Keratinocyte (primary cell): ENCODE measurements around the gene FASN. TPM values are rescaled to one million over a fixed set of nuclear protein-coding genes. Genes with fewer than 3 reads are reported as not detected.

Source experiments
- DNase-seq: peaks from one replicate; pipeline ENCODE4 v3.0.0-alpha.2; 2011; ENCODE audit warnings: low read depth, missing footprints, low spot score
- FAIRE-seq: peaks from 2 replicates; lab custom pipeline; 2011; peaks lifted over from hg19 to GRCh38; lab: Jason Lieb, UNC
- H2AFZ ChIP-seq: 2 replicates; pipeline ENCODE4 v1.6.0; 2012; ENCODE audit warnings: low read length, control low read depth, inconsistent platforms; ENCODE audit not compliant: control insufficient read depth
- H3K27ac ChIP-seq: 2 replicates; pipeline ENCODE4 v1.5.1; 2011; ENCODE audit warnings: low read length; ENCODE audit not compliant: control insufficient read depth, insufficient read depth
- H3K27me3 ChIP-seq: 3 replicates; pipeline ENCODE4 v1.6.0; 2011; ENCODE audit warnings: low read length; ENCODE audit not compliant: control insufficient read depth, insufficient read depth; ENCODE audit errors: extremely low read depth
- H3K36me3 ChIP-seq, 2 experiments: 2 replicates in 1 of 2; 3 replicates in 1 of 2; pipeline ENCODE4 v1.5.1; 2011; ENCODE audit warnings: low read length in 2 of 2, mild to moderate bottlenecking in 1 of 2; ENCODE audit not compliant: control insufficient read depth in 2 of 2, insufficient read depth in 2 of 2; ENCODE audit errors: extremely low read depth in 1 of 2
- H3K4me1 ChIP-seq: 3 replicates; pipeline ENCODE4 v1.5.1; 2011; ENCODE audit warnings: low read length; ENCODE audit not compliant: control insufficient read depth, insufficient read depth; ENCODE audit errors: extremely low read depth
- H3K4me2 ChIP-seq: 3 replicates; pipeline ENCODE4 v1.6.0; 2011; ENCODE audit warnings: low read depth, low read length; ENCODE audit not compliant: control insufficient read depth, insufficient read depth; ENCODE audit errors: extremely low read depth
- H3K4me3 ChIP-seq, 3 experiments: fragments of 200-600 bp in 1 of 3; sonication (generic) in 1 of 3; 2 replicates in 2 of 3; 3 replicates in 1 of 3; pipeline ENCODE4 v1.5.1; 2011 to 2016; ENCODE audit warnings: low read length in 3 of 3, mild to moderate bottlenecking in 3 of 3, control low read depth in 2 of 3, inconsistent platforms in 1 of 3, low read depth in 1 of 3, mixed read lengths in 1 of 3, mixed run types in 1 of 3, moderate library complexity in 1 of 3; ENCODE audit not compliant: control insufficient read depth in 2 of 3, insufficient read depth in 2 of 3; ENCODE audit errors: extremely low read depth in 1 of 3
- H3K79me2 ChIP-seq: 2 replicates; pipeline ENCODE4 v1.6.0; 2012; ENCODE audit warnings: low read length; ENCODE audit not compliant: control insufficient read depth, insufficient read depth
- H3K9ac ChIP-seq: 3 replicates; pipeline ENCODE4 v1.6.0; 2011; ENCODE audit warnings: low read length; ENCODE audit not compliant: control insufficient read depth, insufficient read depth; ENCODE audit errors: extremely low read depth
- H3K9me1 ChIP-seq: 3 replicates; pipeline ENCODE4 v1.6.0; 2011; ENCODE audit warnings: low read length; ENCODE audit not compliant: control insufficient read depth, insufficient read depth; ENCODE audit errors: extremely low read depth
- H3K9me3 ChIP-seq: 2 replicates; pipeline ENCODE4 v1.5.1; 2012; ENCODE audit warnings: low read depth, low read length; ENCODE audit not compliant: control insufficient read depth
- H4K20me1 ChIP-seq: 3 replicates; pipeline ENCODE4 v1.6.0; 2011; ENCODE audit warnings: low read length; ENCODE audit not compliant: control insufficient read depth, insufficient read depth; ENCODE audit errors: extremely low read depth
- CTCF ChIP-seq, 3 experiments: IDR thresholded peaks in 1 of 3; conservative IDR thresholded peaks in 1 of 3; optimal IDR thresholded peaks in 1 of 3; 2 replicates in 2 of 3; 3 replicates in 1 of 3; pipeline versions ENCODE3 to v1.5.1; 2011; ENCODE audit warnings: low read length in 3 of 3, mild to moderate bottlenecking in 3 of 3, moderate library complexity in 2 of 3, control low read depth in 1 of 3, inconsistent platforms in 1 of 3; ENCODE audit not compliant: insufficient read depth in 2 of 3; ENCODE audit errors: extremely low read depth in 1 of 3
- EZH2 ChIP-seq: IDR thresholded peaks from one replicate; pipeline ENCODE4 v1.6.1; 2012; ENCODE audit warnings: inconsistent platforms, mild to moderate bottlenecking, low read length, moderate library complexity
- dilution Hi-C: fragments of 300-500 bp; cut with MboI; formaldehyde crosslinking; loops from one replicate; pipeline ENCODE4 v1.7.0; 2020; ENCODE audit warnings: low sequenced_read_pairs; ENCODE audit not compliant: extremely low pct_ligation_motif_present
- polyA plus RNA-seq, 5 experiments: library from polyadenylated mRNA; depleted of rRNA in 3 of 5; stranded (reverse) in 3 of 5; stranded (forward) in 1 of 5; unstranded in 1 of 5; fragments of >200 nt; gene quantifications; 1 replicate in 1 of 5; 2 replicates in 3 of 5; 3 replicates in 1 of 5; pipeline versions ENCODE4 v1.2.1 to v1.2.3, GENCODE V29; 2011 to 2012; ENCODE audit warnings: missing spikeins in 2 of 5, low read depth in 1 of 5, low replicate concordance in 1 of 5

The FASN gene
- polyA plus RNA-seq, 1 donor (not counting 4 experiments of a cell fraction or from before 2014, with no cell fraction given): 44.7 TPM

- Histone ChIP-seq H4K20me1 (no peaks in the 10 kb centered on the region), H3K27me3 (no peaks in the 10 kb centered on the region), H3K9ac (no peak overlapping the region), H3K9me3 (no peaks in the 10 kb centered on the region), H3K36me3 (peaks cover 5 to 10% of the 10 kb centered on the region in 2 experiments), H3K9me1 (no peaks in the 10 kb centered on the region), H3K4me1 (peaks cover 5% of the 10 kb centered on the region), H2AFZ (no peak overlapping the region), H3K79me2 (peaks cover 6% of the 10 kb centered on the region), H3K27ac (no peak overlapping the region), H3K4me2 (no peak overlapping the region), H3K4me3 (no peak overlapping the region)
- FAIRE-seq (no peak), DNase-seq (no peak)
- dilution Hi-C loops: no loop called here
- TF ChIP-seq EZH2: no peak
- TF ChIP-seq CTCF (optimal IDR thresholded peaks at IDR 0.05 in 1 of 3, IDR thresholded peaks at IDR 0.05 in 1 of 3, conservative IDR thresholded peaks at IDR 0.05 in 1 of 3; ENCODE audit: extremely low read depth in 1 of 3, insufficient read depth in 2 of 3, low read length in 3 of 3): no peak
Measured at GRCh38 chr17:82046903-82047302, 51.1 kb downstream of the FASN start.

GRCh38 chr17:82045936-82046484 is 52.0 kb downstream of the FASN start:
- Histone ChIP-seq H3K36me3 (peaks cover 5 to 10% of the 10 kb centered on the region in 2 experiments), H3K27me3 (no peaks in the 10 kb centered on the region), H3K4me3 (no peak overlapping the region), H3K27ac (no peak overlapping the region), H3K9ac (no peak overlapping the region), H2AFZ (no peak overlapping the region), H3K9me3 (no peaks in the 10 kb centered on the region), H3K9me1 (no peaks in the 10 kb centered on the region), H3K4me2 (no peak overlapping the region), H3K79me2 (peaks cover 6% of the 10 kb centered on the region), H3K4me1 (peaks cover 5% of the 10 kb centered on the region), H4K20me1 (no peaks in the 10 kb centered on the region)
- TF ChIP-seq EZH2 (no peak), CTCF (optimal IDR thresholded peaks at IDR 0.05 in 1 of 3, IDR thresholded peaks at IDR 0.05 in 1 of 3, conservative IDR thresholded peaks at IDR 0.05 in 1 of 3; ENCODE audit: extremely low read depth in 1 of 3, insufficient read depth in 2 of 3, low read length in 3 of 3) (no peak)
- FAIRE-seq (no peak), DNase-seq (no peak)
- dilution Hi-C loops: no loop called here
